GM12891 (cell line): Measurements from ENCODE around the gene ZNF10.

ENCODE experiments used
- DNase-seq: peaks from one replicate; pipeline ENCODE4 v3.0.0; 2011; ENCODE audit warnings: low spot score; ENCODE audit not compliant: insufficient read length
- FAIRE-seq: peaks from 2 replicates; lab custom pipeline; 2011; peaks lifted over from hg19 to GRCh38; lab: Jason Lieb, UNC
- PAX5 ChIP-seq: IDR thresholded peaks from 2 replicates; pipeline ENCODE4 v1.6.1; 2011; ENCODE audit warnings: low read length, moderate library complexity, mild to moderate bottlenecking; ENCODE audit not compliant: insufficient read depth, severe bottlenecking
- POLR2A ChIP-seq: IDR thresholded peaks from 2 replicates; pipeline ENCODE4 v1.6.1; 2011; ENCODE audit warnings: low read depth, low read length, control low read depth
- POLR2AphosphoS5 ChIP-seq: IDR thresholded peaks from 2 replicates; pipeline ENCODE4 v1.6.1; 2011; ENCODE audit warnings: low read depth, low read length, control low read depth
- POU2F2 ChIP-seq: IDR thresholded peaks from 2 replicates; pipeline ENCODE4 v1.6.1; 2011; ENCODE audit warnings: low read depth, mild to moderate bottlenecking, control low read depth, low read length, moderate library complexity
- SPI1 ChIP-seq: IDR thresholded peaks from 2 replicates; pipeline ENCODE4 v1.6.1; 2011; ENCODE audit warnings: low read depth, low read length, control low read depth
- TAF1 ChIP-seq: IDR thresholded peaks from 2 replicates; pipeline ENCODE4 v1.6.1; 2011; ENCODE audit warnings: low read depth, low read length, control low read depth

Gene ZNF10

GRCh38 chr12:133181238-133181959, 51.0 kb downstream of the ZNF10 start, which contains the start of gene ZNF268:
TSS of gene ZNF268 (plus strand) at chr12:133181495. CDS start at chr12:133181998, 503 bp downstream.
- FAIRE-seq = peak; percentile 91
- TF ChIP-seq SPI1 = no peak
- peak; percentile 76 for TF ChIP-seq POLR2AphosphoS5
- TF ChIP-seq PAX5 = peak; percentile 50
- TF ChIP-seq POU2F2 = no peak
- TF ChIP-seq TAF1 = peak; percentile 36; the same call in 1 of the 2 replicates
- peak; percentile 76 for TF ChIP-seq POLR2A

DNA sequence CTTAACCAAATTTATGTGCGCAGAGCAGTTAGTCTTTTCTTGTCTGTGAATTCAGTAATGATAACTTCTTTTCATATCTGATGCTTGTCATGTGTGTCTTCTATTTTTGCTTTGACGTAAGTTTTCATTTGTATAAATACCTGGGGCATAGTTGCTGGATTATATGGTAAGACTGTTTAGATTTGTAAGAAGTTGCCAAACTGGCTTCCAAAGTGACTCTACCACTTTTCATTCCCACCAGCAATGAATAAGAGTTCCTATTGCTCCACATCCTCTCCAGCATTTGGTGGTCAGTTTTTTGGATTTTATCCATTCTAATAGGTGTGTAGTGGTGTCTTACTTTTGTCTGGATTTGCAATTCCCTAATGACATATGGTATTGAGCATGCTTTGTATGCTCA, 59.7 kb downstream of the ZNF10 start:
- TF ChIP-seq POLR2A (no peak), TAF1 (no peak), POU2F2 (no peak), PAX5 (no peak), SPI1 (no peak), POLR2AphosphoS5 (no peak)
- FAIRE-seq (no peak), DNase-seq (no peak)

More at GRCh38 chr12:133181238-133181959, 51.0 kb downstream of the ZNF10 start, which contains the start of gene ZNF268:
- DNase-seq = peak; percentile 82

DNA sequence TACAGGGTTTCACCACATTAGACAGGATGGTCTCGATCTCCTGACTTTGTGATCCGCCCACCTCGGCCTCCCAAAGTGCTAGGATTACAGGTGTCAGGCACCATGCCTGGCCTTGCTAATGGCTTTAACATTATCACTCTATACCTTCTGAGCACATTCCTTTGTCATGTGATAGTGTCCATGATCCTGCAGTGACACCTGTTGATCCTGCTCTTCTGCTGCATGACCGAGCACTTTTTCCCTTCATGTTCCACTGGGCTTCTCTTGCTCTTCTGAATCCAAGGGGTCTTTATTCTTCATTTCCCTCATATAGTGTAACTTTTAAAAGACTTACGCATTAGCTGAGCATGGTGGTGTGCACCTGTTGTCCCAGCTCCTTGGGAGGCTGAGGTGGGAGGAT, 62.4 kb downstream of the ZNF10 start:
- no peak for DNase-seq
- TF ChIP-seq POLR2A = no peak
- no peak for TF ChIP-seq TAF1
- no peak for TF ChIP-seq POU2F2
- no peak for TF ChIP-seq SPI1
- no peak for TF ChIP-seq POLR2AphosphoS5
- no peak for TF ChIP-seq PAX5
- no peak for FAIRE-seq

DNA sequence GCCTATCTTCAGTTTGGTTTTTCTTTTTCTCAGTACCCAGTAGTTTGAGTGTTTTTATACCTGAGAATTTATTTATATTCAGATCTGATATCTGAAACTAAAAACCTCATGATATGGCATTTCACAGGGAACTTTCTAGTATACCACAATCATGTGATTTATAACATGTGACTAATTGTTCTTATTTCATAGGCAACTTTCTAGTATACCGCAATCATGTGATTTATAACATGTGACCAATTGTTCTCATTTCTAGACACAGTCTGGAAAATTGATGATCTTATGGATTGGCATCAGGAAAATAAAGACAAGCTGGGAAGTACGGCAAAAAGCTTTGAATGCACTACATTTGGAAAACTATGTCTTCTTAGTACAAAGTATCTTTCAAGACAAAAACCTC, 71.5 kb downstream of the ZNF10 start:
- DNase-seq (no peak), FAIRE-seq (no peak)
- TF ChIP-seq POLR2A (no peak), TAF1 (no peak), SPI1 (no peak), POLR2AphosphoS5 (no peak), PAX5 (no peak), POU2F2 (no peak)

GRCh38 chr12:133202493-133203343, 72.3 kb downstream of the ZNF10 start:
- no peak for DNase-seq
- TF ChIP-seq TAF1 (no peak), PAX5 (no peak), SPI1 (no peak), POLR2AphosphoS5 (no peak), POU2F2 (no peak), POLR2A (no peak)
- FAIRE-seq = no peak

GRCh38 chr12:133203344-133204263, 73.2 kb downstream of the ZNF10 start:
- FAIRE-seq (no peak), DNase-seq (no peak)
- TF ChIP-seq TAF1 = no peak
- TF ChIP-seq POU2F2 = no peak
- no peak for TF ChIP-seq PAX5
- TF ChIP-seq POLR2A = no peak; the same call in none of the 2 replicates
- TF ChIP-seq POLR2AphosphoS5 = no peak
- no peak for TF ChIP-seq SPI1

GRCh38 chr12:133204264-133204603, 73.8 kb downstream of the ZNF10 start:
- DNase-seq (no peak), FAIRE-seq (no peak)
- TF ChIP-seq POU2F2 = no peak
- TF ChIP-seq SPI1 = no peak
- TF ChIP-seq POLR2AphosphoS5 = no peak
- no peak for TF ChIP-seq TAF1
- no peak for TF ChIP-seq POLR2A
- no peak for TF ChIP-seq PAX5

GRCh38 chr12:133206390-133206789, 76.0 kb downstream of the ZNF10 start:
- no peak for TF ChIP-seq POU2F2
- no peak for TF ChIP-seq TAF1
- TF ChIP-seq POLR2AphosphoS5 = no peak
- no peak for TF ChIP-seq SPI1
- no peak for TF ChIP-seq PAX5
- TF ChIP-seq POLR2A = no peak
- no peak for FAIRE-seq
- no peak for DNase-seq
